ENCODE results near the gene DDI2. TPM values are rescaled to one million over a fixed set of nuclear protein-coding genes. Genes with fewer than 3 reads are reported as not detected.
A peak's percentile ranks its signal among the peaks of the same experiment; 100 is the strongest.

Gene DDI2
- total RNA-seq, 2 donors from 2014 or later, result 18.8 to 30.1 TPM

DNA sequence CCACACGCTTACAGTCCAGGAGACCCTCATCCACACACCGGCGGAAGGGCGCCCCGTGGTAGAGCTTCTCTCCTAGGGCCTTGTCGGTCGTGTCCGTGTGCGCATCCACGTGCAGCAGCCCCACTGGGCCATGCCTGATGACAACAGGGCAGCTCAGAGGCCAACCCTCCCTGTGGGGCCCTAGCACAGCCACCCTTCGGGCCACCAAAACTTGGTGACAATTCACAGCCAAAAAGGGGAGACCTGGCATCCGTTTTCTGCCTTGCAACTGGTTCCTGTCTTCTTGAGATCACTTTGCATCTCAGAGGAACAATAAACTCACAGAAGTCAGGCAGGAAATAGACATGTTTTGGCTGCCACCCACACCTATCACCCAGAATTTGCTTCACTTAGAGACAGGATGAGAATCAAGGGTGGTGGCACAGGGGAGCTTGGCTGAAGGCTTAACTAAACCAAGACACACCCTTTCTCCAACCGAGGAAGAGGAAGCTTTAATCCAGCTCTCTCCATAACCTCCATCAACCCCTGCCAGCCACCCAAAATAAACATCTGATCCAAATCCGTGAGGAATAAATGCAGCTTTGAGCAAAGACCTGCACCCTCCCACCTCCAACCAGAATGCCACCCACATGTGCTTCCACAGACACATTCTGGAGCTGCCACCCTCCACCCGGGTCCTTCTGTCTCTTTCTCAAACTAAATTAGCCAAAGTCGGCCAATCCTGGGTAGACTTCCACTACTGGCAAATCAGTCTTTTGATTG, 38.2 kb upstream of the DDI2 start:
- Histone ChIP-seq H3K9me3 (no peaks in the 10 kb centered on the region), H3K36me3 (replicated peaks in 1 of 2; ENCODE audit: insufficient read depth in 1 of 2, low read depth in 2 of 2) (no peaks in the 10 kb centered on the region), H3K27me3 (no peaks in the 10 kb centered on the region), H3K4me3 (no peak overlapping the region), H3K27ac (no peak overlapping the region), H3K4me1 (no peaks in the 10 kb centered on the region)
- intact Hi-C loops (cut with DNase I), result no loop called here
- TF ChIP-seq POLR2A (IDR thresholded peaks at IDR 0.05), result no peak
- TF ChIP-seq, protein P1, sequence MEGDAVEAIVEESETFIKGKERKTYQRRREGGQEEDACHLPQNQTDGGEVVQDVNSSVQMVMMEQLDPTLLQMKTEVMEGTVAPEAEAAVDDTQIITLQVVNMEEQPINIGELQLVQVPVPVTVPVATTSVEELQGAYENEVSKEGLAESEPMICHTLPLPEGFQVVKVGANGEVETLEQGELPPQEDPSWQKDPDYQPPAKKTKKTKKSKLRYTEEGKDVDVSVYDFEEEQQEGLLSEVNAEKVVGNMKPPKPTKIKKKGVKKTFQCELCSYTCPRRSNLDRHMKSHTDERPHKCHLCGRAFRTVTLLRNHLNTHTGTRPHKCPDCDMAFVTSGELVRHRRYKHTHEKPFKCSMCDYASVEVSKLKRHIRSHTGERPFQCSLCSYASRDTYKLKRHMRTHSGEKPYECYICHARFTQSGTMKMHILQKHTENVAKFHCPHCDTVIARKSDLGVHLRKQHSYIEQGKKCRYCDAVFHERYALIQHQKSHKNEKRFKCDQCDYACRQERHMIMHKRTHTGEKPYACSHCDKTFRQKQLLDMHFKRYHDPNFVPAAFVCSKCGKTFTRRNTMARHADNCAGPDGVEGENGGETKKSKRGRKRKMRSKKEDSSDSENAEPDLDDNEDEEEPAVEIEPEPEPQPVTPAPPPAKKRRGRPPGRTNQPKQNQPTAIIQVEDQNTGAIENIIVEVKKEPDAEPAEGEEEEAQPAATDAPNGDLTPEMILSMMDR (IDR thresholded peaks at IDR 0.05), result no peak
- no peak for ATAC-seq
- WGBS, 2 donors, result 82 to 83% methylated on average over 16 of the region's 16 CpGs
- DNase-seq, result no peak

DNA sequence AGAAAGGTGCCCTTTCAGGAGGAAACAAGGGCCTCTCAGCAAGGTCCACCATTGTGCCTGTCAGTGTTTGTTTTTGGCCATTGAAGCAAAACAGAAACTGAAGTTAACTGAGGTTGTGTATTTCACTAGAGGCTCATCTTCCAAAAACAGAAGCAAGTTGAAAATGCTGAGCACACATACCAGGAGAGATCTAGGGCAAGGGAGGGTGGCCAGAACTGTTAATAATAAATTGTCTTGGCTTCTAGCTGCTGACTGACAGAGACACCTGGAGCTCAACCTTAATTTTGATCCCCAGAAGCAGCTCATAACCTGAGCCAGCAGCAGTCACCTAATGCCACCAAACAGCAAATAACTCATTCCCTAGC, 37.6 kb upstream of the DDI2 start:
- Histone ChIP-seq H3K27me3 (no peaks in the 10 kb centered on the region), H3K36me3 (replicated peaks in 1 of 2; ENCODE audit: insufficient read depth in 1 of 2, low read depth in 2 of 2) (no peaks in the 10 kb centered on the region), H3K4me3 (no peak overlapping the region), H3K27ac (no peak overlapping the region), H3K4me1 (peaks cover 5% of the 10 kb centered on the region), H3K9me3 (no peaks in the 10 kb centered on the region)
- no peak for TF ChIP-seq POLR2A (IDR thresholded peaks at IDR 0.05)
- TF ChIP-seq, protein P1 (IDR thresholded peaks at IDR 0.05), result no peak
- ATAC-seq (no peak), DNase-seq (no peak)
- intact Hi-C loops (cut with DNase I), result no loop called here

DNA sequence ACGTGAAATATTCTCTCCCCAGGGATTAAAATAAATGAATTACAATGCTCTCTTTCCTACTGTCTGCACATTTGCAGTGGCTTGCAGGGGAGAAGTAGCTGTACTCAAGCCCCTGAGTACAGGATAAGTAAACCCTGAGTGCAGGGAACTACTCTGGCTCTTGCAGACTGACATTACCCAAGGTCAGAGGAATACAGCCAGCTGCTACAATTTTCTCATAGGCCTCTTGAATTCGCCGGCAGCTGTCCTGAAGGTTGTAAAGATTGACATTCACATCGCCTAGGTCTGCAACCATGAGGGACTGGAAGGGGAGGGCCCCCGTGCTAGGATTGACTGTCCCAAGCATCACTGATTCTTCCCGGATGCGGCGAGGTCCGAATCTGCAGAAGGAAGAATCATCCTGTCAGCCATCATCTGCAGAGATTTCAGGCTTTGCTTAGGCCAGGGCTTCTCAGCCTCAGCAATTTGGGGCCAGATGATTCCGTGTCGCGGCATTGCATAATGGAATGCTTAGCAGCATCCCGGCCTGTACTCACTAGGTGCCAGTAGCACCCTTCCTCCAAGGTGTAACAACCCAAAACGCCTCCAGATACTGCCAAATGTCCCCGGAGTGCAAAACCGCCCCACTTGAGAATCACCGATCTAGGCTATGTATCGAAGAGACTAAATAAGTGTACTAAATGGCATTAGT, 34.1 kb upstream of the DDI2 start:
- no peak overlapping the region for H3K4me3 ChIP-seq
- intact Hi-C loops (cut with DNase I), result no loop called here
- WGBS, 2 donors, result 74 to 78% methylated on average over 17 to 18 of the region's 18 CpGs
- ATAC-seq (no peak), DNase-seq (no peak)
- H3K4me1 ChIP-seq, result peaks cover 11% of the 10 kb centered on the region
- no peaks in the 10 kb centered on the region for H3K27me3 ChIP-seq
- no peak overlapping the region for H3K27ac ChIP-seq
- TF ChIP-seq, protein P1 (IDR thresholded peaks at IDR 0.05), result no peak
- TF ChIP-seq POLR2A (IDR thresholded peaks at IDR 0.05), result no peak
- H3K9me3 ChIP-seq, result no peaks in the 10 kb centered on the region
- no peaks in the 10 kb centered on the region for H3K36me3 ChIP-seq (replicated peaks in 1 of 2; ENCODE audit: insufficient read depth in 1 of 2, low read depth in 2 of 2)

DNA sequence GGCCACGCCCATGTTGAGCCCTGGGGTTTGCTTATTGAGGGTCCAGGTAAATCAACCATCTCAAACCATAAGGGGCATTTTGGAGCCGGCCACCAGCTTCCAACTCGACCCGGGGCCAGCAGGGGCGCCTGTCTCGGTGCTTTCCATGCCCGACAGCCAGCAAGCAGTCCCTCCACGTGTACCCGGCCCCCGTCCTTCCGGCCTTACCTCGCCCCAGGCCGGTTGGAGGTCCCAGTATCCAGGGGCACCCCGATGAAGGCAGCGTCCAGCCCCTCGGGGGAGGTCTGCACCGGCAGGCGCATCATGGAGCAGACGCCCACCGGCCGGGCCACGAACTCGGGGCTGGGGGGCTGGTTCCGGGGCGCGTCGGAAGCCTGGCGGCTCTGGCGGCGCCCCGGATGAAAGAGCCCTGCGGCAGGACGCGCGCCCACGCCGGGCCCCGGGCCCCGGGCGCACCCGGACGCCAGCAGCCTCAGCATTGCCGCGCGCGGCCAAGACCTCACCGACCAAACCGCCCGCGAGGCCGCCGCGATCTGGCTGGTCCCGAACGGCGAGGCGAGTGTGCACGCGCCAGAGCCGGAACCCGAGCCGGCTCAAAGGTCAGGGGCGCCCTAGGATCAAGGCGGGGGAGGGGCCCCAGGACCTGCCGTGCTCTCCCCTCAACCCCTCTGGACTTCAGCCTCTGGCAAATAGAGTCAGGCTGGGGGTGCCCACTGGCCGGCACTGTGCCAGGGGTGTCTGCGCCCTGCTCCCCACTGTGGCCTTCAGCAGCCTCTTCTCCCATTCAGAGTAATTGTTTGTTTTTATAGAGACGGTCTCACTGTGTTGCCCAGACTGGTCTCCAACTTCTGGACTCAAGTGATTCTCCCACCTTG, 32.5 kb upstream of the DDI2 start, which contains the start of gene AGMAT:
Gene AGMAT (minus strand): TSS at position 563 of the 875 bp plus-strand sequence. CDS start 84 bp downstream, at position 479.
- 5 to 6% methylated on average over 6 to 61 of the region's 68 CpGs for WGBS, 2 donors
- TF ChIP-seq, protein P1 (IDR thresholded peaks at IDR 0.05), result peak in 4 of 7 experiments; percentile 13 to 38 (median 22)
- TF ChIP-seq POLR2A (IDR thresholded peaks at IDR 0.05), result no peak
- H3K4me1 ChIP-seq, result peaks cover 11% of the 10 kb centered on the region
- H3K9me3 ChIP-seq, result no peaks in the 10 kb centered on the region
- intact Hi-C loops (cut with DNase I), result no loop called here
- peak; percentile 24 to 62 (median 38) for DNase-seq
- H3K27me3 ChIP-seq, result no peaks in the 10 kb centered on the region
- no peaks in the 10 kb centered on the region for H3K36me3 ChIP-seq (replicated peaks in 1 of 2; ENCODE audit: insufficient read depth in 1 of 2, low read depth in 2 of 2)
- H3K27ac ChIP-seq, result no peak within 1 kb of the TSS
- peak within 1 kb of the TSS in 1 of 2 donors; percentile 10 for H3K4me3 ChIP-seq
- ATAC-seq, result peak; percentile 75

All from body of pancreas (tissue), 4 donors.